Neural cell (in vitro differentiated cells): ENCODE data around the gene NPLOC4. TPM values are rescaled to one million over a fixed set of nuclear protein-coding genes. Genes with fewer than 3 reads are reported as not detected.

Source experiments
- H2AFZ ChIP-seq: fragments of 200-600, 300-800 bp; sonication (generic), shearing (Covaris generic); 2 replicates; pipeline ENCODE4 v1.6.0; 2014; ENCODE audit warnings: low read depth, mild to moderate bottlenecking, antibody characterized with exemption, low read length, moderate library complexity
- H3F3A ChIP-seq: fragments of 200-600 bp; shearing (Covaris generic); 2 replicates; pipeline ENCODE4 v1.6.1; 2016; ENCODE audit warnings: mild to moderate bottlenecking, moderate library complexity, mixed read lengths, antibody characterized with exemption, low read length; ENCODE audit not compliant: insufficient read depth, poor library complexity, severe bottlenecking
- H3K27ac ChIP-seq: fragments of 200-600, 300-800 bp; sonication (generic), shearing (Covaris generic); 2 replicates; pipeline ENCODE4 v1.5.1; 2014; ENCODE audit warnings: mild to moderate bottlenecking, low read length, moderate library complexity
- H3K27me3 ChIP-seq: fragments of 300-800, 200-600 bp; sonication (generic), shearing (Covaris generic); 2 replicates; pipeline ENCODE4 v1.6.0; 2014; ENCODE audit warnings: mild to moderate bottlenecking, low read depth, low read length, moderate library complexity; ENCODE audit not compliant: insufficient read depth
- H3K36me3 ChIP-seq: fragments of 300-800, 200-600 bp; sonication (generic), shearing (Covaris generic); 2 replicates; pipeline ENCODE4 v1.5.1; 2014; ENCODE audit warnings: mild to moderate bottlenecking, antibody characterized with exemption, low read length, moderate library complexity; ENCODE audit not compliant: insufficient read depth
- H3K4me2 ChIP-seq: fragments of 300-800, 200-600 bp; sonication (generic), shearing (Covaris generic); 2 replicates; pipeline ENCODE4 v1.6.0; 2014; ENCODE audit warnings: mild to moderate bottlenecking, low read length
- H3K4me3 ChIP-seq: fragments of 300-800, 200-600 bp; sonication (generic), shearing (Covaris generic); 2 replicates; pipeline ENCODE4 v1.5.1; 2014; ENCODE audit warnings: mild to moderate bottlenecking, low read length, moderate library complexity
- H3K79me2 ChIP-seq: fragments of 200-600 bp; shearing (Covaris generic); replicated peaks from 2 replicates; pipeline ENCODE4 v1.6.0; 2014; ENCODE audit warnings: mild to moderate bottlenecking, low read length, moderate library complexity; ENCODE audit not compliant: insufficient read depth
- H3K9ac ChIP-seq: fragments of 300-800, 200-600 bp; sonication (generic), shearing (Covaris generic); 2 replicates; pipeline ENCODE4 v1.6.1; 2016; ENCODE audit warnings: mild to moderate bottlenecking, low read length, mixed read lengths
- H3K9me2 ChIP-seq: fragments of 200-600 bp; shearing (Covaris generic); 2 replicates; pipeline ENCODE4 v1.6.1; 2016; ENCODE audit warnings: mild to moderate bottlenecking, low read length, mixed read lengths; ENCODE audit not compliant: insufficient read depth
- H3K9me3 ChIP-seq: fragments of 200-600, 300-800 bp; sonication (generic), shearing (Covaris generic); 2 replicates; pipeline ENCODE4 v1.6.1; 2016; ENCODE audit warnings: mild to moderate bottlenecking, mixed run types, low read length, moderate library complexity, mixed read lengths
- H4K20me1 ChIP-seq: fragments of 200-600 bp; shearing (Covaris generic); 2 replicates; pipeline ENCODE4 v1.6.1; 2016; ENCODE audit warnings: mild to moderate bottlenecking, mixed run types; ENCODE audit not compliant: insufficient read depth
- EP300 ChIP-seq: fragments of 450-650 bp; conservative IDR thresholded peaks from 2 replicates; pipeline ENCODE4 v1.6.1; 2014; ENCODE audit warnings: antibody characterized with exemption, mild to moderate bottlenecking, moderate library complexity; ENCODE audit not compliant: poor library complexity, severe bottlenecking
- EZH2 ChIP-seq: fragments of 200-600, 300-800 bp; shearing (Covaris generic), sonication (generic); IDR thresholded peaks from 2 replicates; pipeline ENCODE4 v1.6.1; 2014; ENCODE audit warnings: antibody characterized with exemption, low read length, borderline replicate concordance, mild to moderate bottlenecking; ENCODE audit not compliant: insufficient read depth, poor library complexity, severe bottlenecking
- MXI1 ChIP-seq: fragments of 450-650 bp; conservative IDR thresholded peaks from 2 replicates; pipeline ENCODE4 v1.6.1; 2014; ENCODE audit warnings: antibody characterized with exemption, mild to moderate bottlenecking; ENCODE audit not compliant: poor library complexity, severe bottlenecking
- POLR2AphosphoS5 ChIP-seq: IDR thresholded peaks from 2 replicates; pipeline ENCODE4 v1.6.1; 2012
- RAD21 ChIP-seq: fragments of 450-650 bp; conservative IDR thresholded peaks from 2 replicates; pipeline ENCODE4 v1.6.1; 2014; ENCODE audit warnings: antibody characterized with exemption, mild to moderate bottlenecking, moderate library complexity
- SMC3 ChIP-seq: fragments of 450-650 bp; conservative IDR thresholded peaks from 2 replicates; pipeline ENCODE4 v1.6.1; 2014; ENCODE audit warnings: antibody characterized with exemption, mild to moderate bottlenecking, moderate library complexity; ENCODE audit not compliant: poor library complexity
- TAF1 ChIP-seq: IDR thresholded peaks from 2 replicates; pipeline ENCODE4 v1.6.1; 2012; ENCODE audit warnings: low read depth
- polyA plus RNA-seq: library from polyadenylated mRNA; depleted of rRNA; stranded (reverse); fragments of >200 nt; gene quantifications from 2 replicates; pipeline ENCODE4 v1.2.3, GENCODE V29; 2014
- small RNA-seq, 3 experiments: library from RNA; depleted of rRNA; stranded (forward); fragments of <200 nt; gene quantifications; one replicate each; pipeline ENCODE3, GENCODE V24; 2012
- TF ChIP-seq, protein P1 (sequence below): fragments of 450-650 bp; IDR thresholded peaks from 2 replicates; pipeline ENCODE4 v1.5.1; 2014; ENCODE audit warnings: antibody characterized with exemption, mild to moderate bottlenecking, moderate library complexity; ENCODE audit not compliant: poor library complexity, severe bottlenecking
- TF ChIP-seq, protein P2 (sequence below): IDR thresholded peaks from 2 replicates; pipeline ENCODE4 v1.6.1; 2012; ENCODE audit warnings: borderline replicate concordance

Gene NPLOC4
- polyA plus RNA-seq, 1 donor from 2014 or later: 32.3 TPM

DNA sequence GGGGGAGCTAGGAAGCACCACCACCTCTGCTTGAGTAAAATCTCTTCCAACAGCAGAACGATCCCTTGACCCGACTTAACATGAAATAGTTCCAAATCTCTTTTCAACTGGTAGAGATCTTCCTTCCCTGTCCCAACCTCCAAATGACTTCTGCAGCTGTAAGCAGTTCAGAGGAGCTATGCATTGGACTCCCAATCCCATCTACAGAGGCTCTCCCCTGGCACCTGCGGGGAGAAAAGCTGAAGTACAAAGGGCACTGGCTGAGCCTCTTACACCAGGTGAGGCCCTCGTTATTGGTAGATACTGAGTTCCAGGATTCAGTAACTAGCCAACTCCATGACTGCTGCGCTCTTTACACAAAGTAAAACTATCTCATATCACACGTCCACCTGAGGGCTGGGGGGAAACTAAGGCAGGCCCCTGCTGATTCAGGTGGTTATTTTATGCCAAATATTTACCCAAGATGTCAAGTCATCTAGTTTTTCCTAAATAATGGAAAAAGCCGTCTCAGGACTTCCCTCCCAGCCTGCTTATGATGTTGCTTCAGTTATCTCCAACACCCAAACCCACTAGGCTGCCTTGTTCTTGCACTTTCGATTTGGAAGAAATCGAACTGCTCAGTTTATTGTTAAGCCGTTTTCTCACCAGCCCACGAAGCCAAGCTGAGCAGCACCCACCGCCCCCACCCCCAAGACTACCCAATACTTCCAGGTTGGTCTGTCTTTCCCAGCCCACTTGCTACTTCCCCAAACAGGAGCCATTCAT lies 127.5 kb downstream of the NPLOC4 start:
- Histone ChIP-seq H3K27me3 (no peaks in the 10 kb centered on the region), H3K9me3 (no peaks in the 10 kb centered on the region), H4K20me1 (peaks cover 49% of the 10 kb centered on the region), H3K4me3 (peak overlapping the region; percentile 99), H3K36me3 (peaks cover 31% of the 10 kb centered on the region), H2AFZ (no peak overlapping the region), H3K4me2 (peak overlapping the region; percentile 97), H3K9me2 (no peaks in the 10 kb centered on the region), H3F3A (peaks cover 8% of the 10 kb centered on the region), H3K79me2 (peaks cover 62% of the 10 kb centered on the region), H3K27ac (peak overlapping the region; percentile 96), H3K9ac (peak overlapping the region; percentile 99)
- TF ChIP-seq, protein P1, sequence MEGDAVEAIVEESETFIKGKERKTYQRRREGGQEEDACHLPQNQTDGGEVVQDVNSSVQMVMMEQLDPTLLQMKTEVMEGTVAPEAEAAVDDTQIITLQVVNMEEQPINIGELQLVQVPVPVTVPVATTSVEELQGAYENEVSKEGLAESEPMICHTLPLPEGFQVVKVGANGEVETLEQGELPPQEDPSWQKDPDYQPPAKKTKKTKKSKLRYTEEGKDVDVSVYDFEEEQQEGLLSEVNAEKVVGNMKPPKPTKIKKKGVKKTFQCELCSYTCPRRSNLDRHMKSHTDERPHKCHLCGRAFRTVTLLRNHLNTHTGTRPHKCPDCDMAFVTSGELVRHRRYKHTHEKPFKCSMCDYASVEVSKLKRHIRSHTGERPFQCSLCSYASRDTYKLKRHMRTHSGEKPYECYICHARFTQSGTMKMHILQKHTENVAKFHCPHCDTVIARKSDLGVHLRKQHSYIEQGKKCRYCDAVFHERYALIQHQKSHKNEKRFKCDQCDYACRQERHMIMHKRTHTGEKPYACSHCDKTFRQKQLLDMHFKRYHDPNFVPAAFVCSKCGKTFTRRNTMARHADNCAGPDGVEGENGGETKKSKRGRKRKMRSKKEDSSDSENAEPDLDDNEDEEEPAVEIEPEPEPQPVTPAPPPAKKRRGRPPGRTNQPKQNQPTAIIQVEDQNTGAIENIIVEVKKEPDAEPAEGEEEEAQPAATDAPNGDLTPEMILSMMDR: no peak
- TF ChIP-seq TAF1: no peak
- TF ChIP-seq EZH2: no peak
- TF ChIP-seq, protein P2, sequence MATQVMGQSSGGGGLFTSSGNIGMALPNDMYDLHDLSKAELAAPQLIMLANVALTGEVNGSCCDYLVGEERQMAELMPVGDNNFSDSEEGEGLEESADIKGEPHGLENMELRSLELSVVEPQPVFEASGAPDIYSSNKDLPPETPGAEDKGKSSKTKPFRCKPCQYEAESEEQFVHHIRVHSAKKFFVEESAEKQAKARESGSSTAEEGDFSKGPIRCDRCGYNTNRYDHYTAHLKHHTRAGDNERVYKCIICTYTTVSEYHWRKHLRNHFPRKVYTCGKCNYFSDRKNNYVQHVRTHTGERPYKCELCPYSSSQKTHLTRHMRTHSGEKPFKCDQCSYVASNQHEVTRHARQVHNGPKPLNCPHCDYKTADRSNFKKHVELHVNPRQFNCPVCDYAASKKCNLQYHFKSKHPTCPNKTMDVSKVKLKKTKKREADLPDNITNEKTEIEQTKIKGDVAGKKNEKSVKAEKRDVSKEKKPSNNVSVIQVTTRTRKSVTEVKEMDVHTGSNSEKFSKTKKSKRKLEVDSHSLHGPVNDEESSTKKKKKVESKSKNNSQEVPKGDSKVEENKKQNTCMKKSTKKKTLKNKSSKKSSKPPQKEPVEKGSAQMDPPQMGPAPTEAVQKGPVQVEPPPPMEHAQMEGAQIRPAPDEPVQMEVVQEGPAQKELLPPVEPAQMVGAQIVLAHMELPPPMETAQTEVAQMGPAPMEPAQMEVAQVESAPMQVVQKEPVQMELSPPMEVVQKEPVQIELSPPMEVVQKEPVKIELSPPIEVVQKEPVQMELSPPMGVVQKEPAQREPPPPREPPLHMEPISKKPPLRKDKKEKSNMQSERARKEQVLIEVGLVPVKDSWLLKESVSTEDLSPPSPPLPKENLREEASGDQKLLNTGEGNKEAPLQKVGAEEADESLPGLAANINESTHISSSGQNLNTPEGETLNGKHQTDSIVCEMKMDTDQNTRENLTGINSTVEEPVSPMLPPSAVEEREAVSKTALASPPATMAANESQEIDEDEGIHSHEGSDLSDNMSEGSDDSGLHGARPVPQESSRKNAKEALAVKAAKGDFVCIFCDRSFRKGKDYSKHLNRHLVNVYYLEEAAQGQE: no peak
- no peak for TF ChIP-seq POLR2AphosphoS5
- TF ChIP-seq MXI1: no peak
- no peak for TF ChIP-seq RAD21
- no peak for TF ChIP-seq SMC3
- TF ChIP-seq EP300: no peak

DNA sequence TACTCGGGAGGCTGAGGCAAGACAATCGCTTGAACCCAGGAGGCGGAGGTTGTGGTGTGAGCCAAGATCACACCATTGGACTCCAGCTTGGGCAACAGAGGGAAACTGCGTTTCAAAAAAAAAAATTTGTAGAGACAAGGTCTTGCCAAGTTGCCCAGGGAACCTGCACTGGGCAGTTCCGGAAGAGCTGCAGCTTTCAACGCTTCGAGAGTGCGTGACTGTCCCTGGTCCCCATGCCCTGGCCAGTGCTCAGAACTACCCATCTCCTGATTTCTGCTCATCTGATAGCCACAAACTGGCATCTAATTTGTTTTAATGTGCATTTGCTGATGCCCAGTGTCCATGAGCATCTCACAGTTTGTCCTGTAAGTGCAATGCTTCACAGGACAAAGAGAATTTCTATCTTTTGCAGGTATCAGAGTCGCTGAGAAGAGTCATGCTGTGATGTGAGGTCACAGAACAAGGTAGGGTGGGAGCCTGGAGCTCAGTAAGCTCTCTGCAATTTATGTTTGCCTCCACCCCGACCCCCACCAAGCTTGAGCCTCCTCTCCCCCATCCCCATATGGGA lies 128.2 kb downstream of the NPLOC4 start:
- Histone ChIP-seq H3K4me3 (peak overlapping the region; percentile 99), H3K36me3 (peaks cover 31% of the 10 kb centered on the region), H3K9me3 (no peaks in the 10 kb centered on the region), H2AFZ (no peak overlapping the region), H3F3A (peaks cover 8% of the 10 kb centered on the region), H3K4me2 (peak overlapping the region; percentile 97), H4K20me1 (peaks cover 49% of the 10 kb centered on the region), H3K9me2 (no peaks in the 10 kb centered on the region), H3K27me3 (no peaks in the 10 kb centered on the region), H3K79me2 (peaks cover 55% of the 10 kb centered on the region), H3K27ac (peak overlapping the region; percentile 96), H3K9ac (peak overlapping the region; percentile 99)
- TF ChIP-seq TAF1: no peak
- peak; percentile 48 for TF ChIP-seq POLR2AphosphoS5

Small RNAs within 50 kb of the gene (small RNA-seq; reads per million reads assigned to genes)
- gene RF00019: 0 to 1.2 (median 0) reads per million in 3 experiments

Other genes with a start within 250 kb of the NPLOC4 start
- gene BAHCC1, start 241.7 kb downstream of the NPLOC4 start, polyA plus RNA-seq: 12.4 and 14.2 TPM in 2 replicates
- gene ACTG1, start 124.3 kb downstream of the NPLOC4 start, polyA plus RNA-seq: 8,273 and 9,187 TPM in 2 replicates
- 3.6 and 4.8 TPM in 2 replicates for gene FSCN2, start 108.7 kb downstream of the NPLOC4 start, polyA plus RNA-seq
- gene FAAP100, start 84.8 kb downstream of the NPLOC4 start, polyA plus RNA-seq: 56.3 and 61.5 TPM in 2 replicates
- gene TSPAN10, start 84 bp upstream of the NPLOC4 start, polyA plus RNA-seq: not detected in 2 replicates
- gene PDE6G, start 19.4 kb upstream of the NPLOC4 start, polyA plus RNA-seq: not detected in 2 replicates
- gene OXLD1, start 29.5 kb upstream of the NPLOC4 start, polyA plus RNA-seq: 61.0 and 64.2 TPM in 2 replicates
- gene CCDC137, start 29.6 kb upstream of the NPLOC4 start, polyA plus RNA-seq: 12.2 and 16.1 TPM in 2 replicates
- 145 and 156 TPM in 2 replicates for gene ARL16, start 46.7 kb upstream of the NPLOC4 start, polyA plus RNA-seq
- gene HGS, start 46.9 kb upstream of the NPLOC4 start, polyA plus RNA-seq: 81.1 and 97.2 TPM in 2 replicates
- 10.4 and 14.2 TPM in 2 replicates for gene MRPL12, start 66.3 kb upstream of the NPLOC4 start, polyA plus RNA-seq
- 8.7 and 10.3 TPM in 2 replicates for gene SLC25A10, start 75.2 kb upstream of the NPLOC4 start, polyA plus RNA-seq
- gene GCGR, start 167.0 kb upstream of the NPLOC4 start, polyA plus RNA-seq: not detected in 2 replicates
- gene MCRIP1, start 196.2 kb upstream of the NPLOC4 start, polyA plus RNA-seq: 510 and 524 TPM in 2 replicates
- gene PPP1R27, start 197.9 kb upstream of the NPLOC4 start, polyA plus RNA-seq: not detected in 2 replicates
- 82.8 and 99.2 TPM in 2 replicates for gene P4HB, start 223.4 kb upstream of the NPLOC4 start, polyA plus RNA-seq
- gene ARHGDIA, start 234.2 kb upstream of the NPLOC4 start, polyA plus RNA-seq: 16.1 and 26.9 TPM in 2 replicates